ENCODE data around the gene TBC1D2.

GRCh38 chr9:98182889-98183599 lies 72.4 kb downstream of the TBC1D2 start:
- TF ChIP-seq CTCF (IDR thresholded peaks at IDR 0.05; ENCODE audit: low read depth, low read length), result no peak
- no peak for TF ChIP-seq POLR2A (IDR thresholded peaks at IDR 0.05; ENCODE audit: extremely low read depth, insufficient read length)
- no peak for TF ChIP-seq MAX (IDR thresholded peaks at IDR 0.05; ENCODE audit: low read depth, low read length)
- no peak for TF ChIP-seq MYC (IDR thresholded peaks at IDR 0.05; ENCODE audit: low read depth, low read length)

All from NB4 (cell line).